Effector CD8-positive, alpha-beta T cell (primary cell): ENCODE measurements around the gene NAXE.
"Not testable (repeated sequence)": the region's sequence is repeated elsewhere in the genome, so short reads cannot be mapped to it uniquely, and the experiment has no call there.

Experiments
- DNase-seq: peaks from one replicate; lab custom pipeline; 2025; lab: John Stamatoyannopoulos, UW

Gene NAXE

DNA sequence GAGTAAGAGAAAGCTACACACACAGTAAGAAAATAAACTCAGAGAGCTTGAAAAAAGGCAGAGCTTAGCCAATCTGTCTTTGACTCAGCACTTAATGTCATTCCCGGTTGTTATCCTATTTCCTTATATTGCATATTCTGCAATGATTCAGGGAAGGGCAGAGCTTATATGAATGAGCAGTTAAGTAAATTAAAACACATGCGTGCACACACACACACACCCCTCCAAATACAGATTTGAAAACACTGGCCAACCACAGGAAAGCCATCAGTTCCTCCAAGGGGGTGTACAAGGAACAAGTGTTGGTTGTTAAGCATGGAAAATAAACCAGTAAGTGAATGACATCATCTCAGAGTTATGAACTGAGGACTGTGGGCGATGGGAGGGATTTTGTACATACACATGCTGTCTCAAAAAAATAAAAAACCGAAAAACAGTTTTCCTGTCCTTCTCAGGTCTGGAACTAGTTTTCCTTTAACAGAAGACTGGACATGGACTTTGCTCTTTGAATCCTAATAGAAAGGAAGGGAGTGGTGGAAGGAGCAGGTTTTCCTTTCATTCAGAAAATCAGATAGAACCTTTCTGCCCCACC lies 20.2 kb upstream of the NAXE start:
- DNase-seq: no peak

DNA sequence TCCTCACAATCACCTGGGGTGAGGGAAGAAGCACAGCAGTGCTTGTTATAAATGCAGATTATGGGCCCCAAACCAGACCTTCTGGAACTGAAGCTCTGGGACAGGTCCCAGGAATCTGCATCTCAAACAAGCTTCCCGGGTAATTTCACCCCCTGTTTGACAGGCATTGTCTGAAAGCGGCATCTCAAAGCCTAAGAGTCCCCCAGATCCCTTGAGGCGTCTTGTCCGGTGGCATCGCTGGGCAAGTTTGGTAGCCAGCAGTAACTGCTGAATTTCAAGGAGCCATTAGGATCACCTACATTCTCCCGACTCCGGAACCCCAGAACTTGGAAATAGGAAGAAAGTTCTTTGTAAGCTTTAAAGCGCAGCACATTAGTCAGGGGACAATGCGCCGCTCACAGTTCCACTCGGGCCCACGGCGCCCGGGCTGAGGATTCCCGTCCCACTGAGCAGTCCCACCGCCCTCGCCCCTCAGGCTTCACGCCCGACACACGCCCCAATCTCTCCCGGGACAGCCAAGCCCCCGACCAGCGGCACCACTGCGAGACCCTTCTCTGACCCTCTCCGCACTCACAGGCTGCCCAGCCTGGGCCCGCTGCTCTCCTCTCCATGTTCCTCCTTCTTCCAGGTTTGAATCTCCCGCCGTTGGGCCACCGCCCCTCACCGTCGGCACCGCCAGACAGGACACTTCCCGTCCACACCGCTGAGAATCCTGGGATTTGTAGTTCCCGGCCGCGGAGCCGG lies 19.5 kb upstream of the NAXE start, which contains the start of gene IQGAP3:
Gene IQGAP3 (minus strand): TSS at position 647 of the 744 bp plus-strand sequence. CDS start 36 bp downstream, at position 611.
- DNase-seq: peak; percentile 59

DNA sequence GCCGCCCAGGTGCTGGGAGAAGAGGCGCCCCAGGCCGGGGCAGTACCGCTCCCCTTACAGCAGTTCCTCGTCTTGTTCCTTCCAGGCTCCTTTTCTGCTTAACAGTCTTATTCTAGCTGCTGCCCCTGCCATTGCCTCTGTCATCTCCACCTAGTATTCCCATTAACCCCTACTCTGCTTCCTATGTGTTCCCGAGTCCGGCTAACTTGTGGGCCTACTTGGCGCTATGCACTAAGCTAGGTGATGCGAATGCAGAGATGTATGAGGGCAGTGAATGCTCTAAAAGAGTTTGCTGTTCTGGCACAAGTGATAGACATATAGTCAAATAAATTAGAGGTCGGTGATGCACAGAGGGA lies 18.9 kb upstream of the NAXE start:
- DNase-seq: no peak

DNA sequence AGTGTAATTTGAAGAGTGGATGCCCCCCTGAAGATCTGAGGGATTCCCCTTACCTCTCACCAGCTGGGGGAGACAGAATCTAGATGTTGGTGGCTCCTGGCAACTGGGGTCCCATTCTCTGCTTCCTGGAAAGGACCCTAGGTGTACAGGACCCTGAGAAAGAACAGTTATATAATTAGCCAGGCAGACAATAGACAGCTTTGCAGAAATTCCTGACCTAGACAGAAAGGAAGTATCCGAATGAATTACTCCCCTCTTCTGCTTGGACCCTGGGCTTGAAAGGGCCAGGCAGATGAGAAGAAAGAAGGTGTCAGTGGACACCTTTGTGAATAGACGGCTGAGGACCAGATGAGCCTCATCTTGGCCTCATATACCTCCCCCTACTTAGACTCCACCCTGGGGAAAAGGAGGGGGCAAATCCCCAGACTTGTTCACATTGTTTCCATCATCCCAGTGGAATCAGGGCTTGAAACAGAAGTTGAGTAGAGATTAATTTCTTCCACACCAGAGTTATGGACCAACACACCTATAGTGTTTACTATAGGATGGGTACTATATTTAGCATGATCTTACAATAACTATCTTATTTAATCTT lies 17.4 kb upstream of the NAXE start:
- no peak for DNase-seq

DNA sequence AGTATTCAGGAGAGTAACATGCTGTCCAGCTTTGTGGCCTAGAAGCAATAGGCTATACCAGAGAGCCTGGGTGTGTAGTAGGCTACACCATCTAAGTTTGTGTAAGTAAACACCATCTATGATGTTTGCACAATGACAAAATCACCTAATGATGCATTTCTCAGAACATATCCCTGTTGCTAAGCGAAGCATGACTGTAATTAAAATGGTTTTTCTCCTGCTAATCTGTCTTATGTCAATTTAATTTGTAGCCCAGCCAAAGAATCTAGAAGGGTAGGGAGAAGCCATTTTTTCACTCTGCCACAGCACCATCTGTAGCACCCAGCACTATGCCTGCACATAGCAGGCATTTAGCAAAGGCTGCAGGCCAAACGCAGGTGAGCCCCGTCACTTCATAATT lies 14.0 kb upstream of the NAXE start:
- no peak for DNase-seq

DNA sequence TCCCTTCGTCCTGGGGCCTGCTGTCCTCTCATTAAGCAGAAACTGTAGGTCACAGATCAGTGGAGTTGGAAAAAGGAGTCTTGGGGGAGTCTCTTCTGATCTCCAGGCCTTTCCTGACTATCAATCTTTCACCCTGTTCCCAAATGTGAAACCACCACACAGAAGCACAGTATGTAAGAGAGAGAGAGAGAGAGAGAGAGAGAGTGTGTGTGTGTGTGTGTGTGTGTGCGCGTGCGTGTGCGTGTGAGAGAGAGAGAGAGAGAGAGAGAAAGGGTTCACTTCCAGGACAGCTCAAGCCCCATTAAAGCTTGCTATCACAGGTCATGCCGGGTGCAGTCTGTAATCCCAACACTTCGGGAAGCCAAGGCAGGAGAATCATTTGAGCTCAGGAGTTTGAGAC lies 13.5 kb upstream of the NAXE start:
- no peak for DNase-seq

DNA sequence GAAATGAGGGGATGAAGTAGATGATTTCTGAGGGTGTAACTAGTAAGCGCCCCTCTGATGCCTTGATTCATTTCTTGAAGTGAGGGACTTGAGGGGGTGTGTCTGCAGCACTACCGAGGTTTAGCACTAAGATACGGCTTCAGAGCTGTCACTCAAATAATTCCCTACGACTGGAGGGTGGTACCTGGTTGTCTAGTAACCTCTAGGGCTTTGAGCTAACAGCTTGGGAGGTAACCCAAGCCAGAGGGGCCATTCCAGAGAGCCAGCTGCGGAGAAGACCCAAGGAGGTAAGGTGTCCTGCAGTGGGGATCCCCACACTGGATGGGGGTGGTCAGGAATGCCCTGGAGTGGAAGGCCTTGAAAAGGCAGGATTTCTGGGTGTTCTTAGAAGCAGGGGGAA lies 12.1 kb upstream of the NAXE start, which contains the start of gene TTC24:
Gene TTC24 (plus strand): TSS at position 252 of the 400 bp plus-strand sequence. CDS start 1,642 bp downstream, outside the sequence.
- DNase-seq: no peak

DNA sequence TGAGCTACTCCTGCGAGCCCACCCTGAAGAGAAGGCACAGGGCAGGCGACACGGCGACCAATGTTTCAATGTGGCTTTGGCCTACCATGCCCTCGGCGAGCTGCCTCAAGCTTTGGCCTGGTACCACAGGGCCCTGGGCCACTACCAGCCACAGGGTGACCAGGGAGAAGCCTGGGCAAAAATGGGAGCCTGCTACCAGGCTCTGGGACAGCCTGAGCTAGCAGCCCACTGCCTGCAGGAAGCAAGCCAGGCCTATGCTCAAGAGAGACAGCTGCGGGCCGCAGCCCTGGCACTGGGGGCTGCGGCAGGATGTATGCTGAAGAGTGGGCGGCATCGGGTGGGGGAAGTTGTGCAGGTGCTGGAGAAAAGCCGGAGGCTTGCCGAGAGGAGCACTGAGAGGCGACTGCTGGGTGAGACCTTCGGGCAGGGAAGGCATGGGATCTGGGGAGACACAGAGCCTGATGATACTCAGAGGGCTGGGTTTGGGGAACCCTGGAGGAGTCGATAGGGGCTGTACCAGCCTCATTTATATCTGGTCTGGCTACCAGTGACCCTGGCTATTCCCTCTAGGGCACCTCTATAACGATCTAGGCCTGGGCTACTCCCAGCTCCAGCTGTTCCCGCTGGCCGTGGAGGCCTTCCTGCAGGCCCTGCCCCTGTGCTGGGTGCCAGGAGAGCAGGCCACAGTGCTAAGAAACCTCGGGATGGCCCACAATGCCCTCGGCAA lies 9.8 kb upstream of the NAXE start:
- peak; percentile 43 for DNase-seq

DNA sequence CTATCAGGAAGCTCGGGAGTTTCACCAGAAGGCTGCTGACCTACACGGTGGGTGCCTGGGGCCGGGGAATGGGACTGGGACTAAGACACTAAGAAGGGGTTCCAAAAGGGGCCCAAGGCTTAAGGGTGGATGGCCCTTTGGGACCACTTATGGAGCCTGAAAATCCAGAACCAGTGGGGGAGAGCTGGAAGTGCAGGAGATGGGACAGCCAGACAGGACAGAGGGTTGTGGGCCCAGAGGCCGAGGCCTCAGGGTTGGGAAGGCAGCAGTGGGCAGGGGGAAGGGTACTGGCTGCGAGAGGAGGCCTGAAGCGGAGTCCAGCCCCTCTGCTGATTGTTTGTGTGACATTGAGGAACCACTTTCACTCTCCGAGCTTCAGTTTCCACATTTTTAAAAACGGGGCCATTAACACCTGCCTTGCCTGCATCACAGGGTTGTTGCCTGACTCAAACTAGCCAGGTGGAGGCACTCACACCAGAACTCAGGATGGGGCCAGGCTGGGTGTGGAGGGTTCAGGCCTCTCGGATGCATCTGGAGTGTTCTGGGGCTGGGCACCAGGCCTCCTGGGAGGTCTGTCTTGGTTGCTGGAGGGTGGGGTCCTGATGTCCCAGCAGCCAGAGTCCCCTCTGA lies 9.1 kb upstream of the NAXE start:
- DNase-seq: no peak

DNA sequence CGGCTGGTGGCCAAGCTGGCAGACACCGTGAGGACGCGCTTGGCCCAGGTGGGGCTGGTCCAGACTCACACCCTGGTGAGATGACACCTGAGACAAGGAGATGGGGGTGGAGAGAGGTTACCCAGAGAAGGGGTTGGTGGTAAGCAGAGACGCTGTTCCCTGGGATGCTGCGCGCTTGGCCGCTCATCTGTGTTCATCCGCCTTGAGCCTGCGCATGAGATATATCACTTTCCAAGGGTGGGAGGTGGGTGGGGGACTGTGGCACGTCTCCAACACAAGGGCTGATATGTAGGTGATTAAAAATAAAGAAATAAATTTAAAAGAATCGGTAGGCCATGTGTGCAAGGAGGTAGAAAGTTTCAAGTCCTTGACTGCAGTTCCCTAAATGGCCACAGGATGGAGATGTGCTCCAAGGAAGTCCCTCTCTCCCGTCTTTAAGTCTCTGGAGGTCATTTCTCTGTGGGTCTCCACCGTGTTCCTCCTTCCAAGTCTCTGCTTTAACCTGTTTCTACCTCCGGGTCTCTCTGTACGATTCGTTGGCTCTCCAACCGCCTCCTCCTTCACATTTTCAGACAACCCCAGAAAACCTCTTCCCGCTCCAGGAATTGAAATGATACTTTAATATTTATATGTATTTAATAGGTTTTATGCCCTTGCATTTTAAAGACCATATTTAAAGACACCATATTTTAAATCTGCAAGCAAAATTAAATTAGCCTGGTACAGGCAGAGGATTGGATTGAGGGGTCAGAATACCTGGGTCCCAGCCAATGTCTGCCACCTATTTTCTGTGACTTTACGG lies 7.6 kb upstream of the NAXE start:
- peak; percentile 60 for DNase-seq

DNA sequence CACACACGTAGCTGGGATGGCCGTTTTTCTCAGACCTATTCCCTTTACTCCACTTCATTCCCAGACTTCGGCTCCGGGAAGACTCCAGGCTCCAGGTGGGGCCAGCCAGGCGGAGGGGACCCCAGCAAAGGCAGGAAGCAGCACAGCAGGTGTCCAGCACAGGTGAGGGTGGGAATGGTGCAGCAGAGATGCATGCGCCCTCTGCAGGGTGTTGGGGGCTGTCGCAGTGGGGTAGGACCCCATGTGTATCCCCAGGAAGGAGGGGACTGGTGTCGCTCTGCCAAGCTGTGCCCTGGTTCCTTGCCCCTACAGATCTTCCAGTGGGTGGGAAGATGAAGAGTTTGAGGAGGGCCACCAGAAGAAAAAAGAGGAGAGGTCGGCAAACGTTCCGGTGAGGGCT lies 6.8 kb upstream of the NAXE start:
- no peak for DNase-seq

DNA sequence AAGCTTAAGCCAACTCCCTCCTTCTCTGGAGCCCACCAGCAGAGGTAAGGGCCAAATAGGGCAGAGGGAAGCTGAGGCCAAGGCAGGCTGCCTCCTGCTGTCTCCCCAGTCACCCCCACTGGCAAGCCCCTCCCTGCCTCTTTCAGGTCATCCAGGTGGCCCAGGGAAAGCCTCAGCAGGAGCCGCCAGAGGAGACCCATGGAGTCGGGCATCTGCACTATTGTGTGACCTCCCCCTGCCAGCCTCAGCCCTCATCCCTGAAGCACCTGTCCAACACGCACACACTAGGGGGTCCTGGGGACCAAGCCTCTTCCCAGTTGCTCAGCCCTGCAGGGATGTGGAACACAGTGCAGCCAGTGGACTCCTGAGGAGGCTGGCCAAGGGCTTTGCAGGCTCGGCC lies 5.3 kb upstream of the NAXE start:
- no peak for DNase-seq

DNA sequence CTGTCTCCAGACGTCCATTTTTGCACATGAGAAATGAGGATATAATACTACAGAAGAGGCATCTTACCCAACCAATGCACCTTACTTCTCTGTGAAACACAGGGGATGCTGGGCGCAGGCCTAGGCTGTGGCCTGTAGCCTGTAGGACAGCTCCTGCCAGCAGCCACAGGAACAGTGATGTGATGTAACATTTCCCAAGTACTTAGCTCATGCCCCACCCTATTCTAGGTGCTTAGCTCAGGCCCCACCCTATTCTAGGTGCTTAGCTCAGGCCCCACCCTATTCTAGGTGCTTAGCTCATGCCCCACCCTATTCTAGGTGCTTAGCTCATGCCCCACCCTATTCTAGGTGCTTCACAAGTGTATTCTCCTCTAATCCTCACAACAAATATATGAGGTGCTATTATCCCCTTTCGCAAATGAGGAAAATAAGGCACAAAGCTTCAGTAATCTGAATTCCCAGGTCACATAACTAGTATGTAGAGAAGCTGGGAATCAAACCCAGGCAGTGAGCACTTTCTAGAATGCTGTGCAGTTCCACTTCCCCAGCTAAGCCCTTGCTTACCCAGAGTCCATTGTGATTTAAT lies 4.6 kb upstream of the NAXE start:
- DNase-seq: no peak

DNA sequence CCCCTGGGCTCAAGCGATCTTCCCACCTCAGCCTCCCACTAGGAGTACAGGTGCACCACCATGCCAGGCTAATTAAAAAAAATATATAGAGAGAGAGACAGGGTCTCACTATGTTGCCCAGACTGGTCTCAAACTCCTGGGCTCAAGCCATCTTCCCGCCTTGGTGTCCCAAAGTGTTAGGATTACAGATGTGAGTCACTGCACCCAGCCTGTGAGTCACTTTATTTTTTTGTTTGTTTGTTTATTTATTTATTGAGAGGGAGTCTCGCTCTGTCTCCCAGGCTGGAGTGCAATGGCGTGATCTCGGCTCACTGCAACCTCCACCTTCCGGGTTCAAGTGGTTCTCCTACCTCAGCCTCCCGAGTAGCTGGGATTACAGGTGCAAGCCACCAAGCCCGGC lies 3.6 kb upstream of the NAXE start:
- not testable (repeated sequence) for DNase-seq

DNA sequence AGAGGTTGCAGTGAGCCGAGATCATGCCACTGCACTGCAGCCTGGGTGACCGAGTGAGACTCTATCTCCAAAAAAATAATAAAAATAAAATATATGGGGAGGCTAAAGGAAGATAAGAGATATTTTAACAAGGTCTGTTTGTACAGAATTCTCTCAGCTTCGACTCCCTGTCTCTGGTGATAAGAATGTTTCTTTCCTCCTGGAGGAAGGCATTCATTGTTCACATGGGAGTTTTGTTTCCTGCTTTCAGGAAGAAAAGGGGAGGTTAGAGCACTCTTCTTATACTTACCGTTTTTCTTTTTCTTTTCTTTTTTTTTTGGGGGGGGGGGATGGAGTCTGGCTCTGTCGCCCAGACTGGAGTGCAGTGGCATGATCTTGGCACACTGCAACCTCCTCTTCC lies 2.0 kb upstream of the NAXE start:
- DNase-seq: no peak

DNA sequence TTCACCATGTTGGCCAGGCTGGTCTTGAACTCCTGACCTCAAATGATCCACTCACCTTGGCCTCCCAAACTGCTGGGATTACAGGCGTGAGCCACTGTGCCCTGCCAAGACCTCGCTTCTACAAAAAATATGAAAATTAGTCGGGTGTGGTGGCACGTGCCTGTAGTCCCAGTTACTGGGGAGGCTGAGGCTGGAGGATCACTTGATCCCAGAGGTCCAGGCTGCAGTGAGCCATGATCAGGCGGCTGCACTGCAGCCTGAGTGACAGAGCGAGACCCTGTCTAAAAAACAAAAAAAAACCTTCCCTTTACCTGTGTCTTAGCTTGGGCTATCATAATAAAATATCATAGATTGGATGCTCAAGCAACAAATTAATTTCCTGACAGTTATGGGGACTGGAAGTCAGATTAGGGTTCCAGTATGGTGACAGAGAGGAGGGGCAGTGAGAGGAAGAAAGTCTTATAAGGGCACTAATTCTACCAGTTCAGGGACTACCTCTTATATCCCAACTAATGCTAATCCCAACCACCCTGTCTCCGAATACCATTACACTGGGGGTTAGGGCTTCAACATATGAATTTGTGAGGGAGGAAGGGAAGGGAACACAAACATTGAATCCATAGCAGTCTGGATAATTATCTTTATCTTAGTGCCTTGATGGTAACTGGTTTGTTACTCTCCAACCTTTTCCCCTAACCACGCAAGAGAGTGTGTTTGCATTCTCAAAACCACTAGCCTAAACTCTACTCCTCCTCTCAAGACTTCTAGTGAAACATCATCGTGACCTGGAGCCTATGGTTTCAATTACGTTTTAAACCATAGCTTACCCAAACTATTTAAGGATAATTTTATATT lies 1.0 kb upstream of the NAXE start:
- no peak for DNase-seq

DNA sequence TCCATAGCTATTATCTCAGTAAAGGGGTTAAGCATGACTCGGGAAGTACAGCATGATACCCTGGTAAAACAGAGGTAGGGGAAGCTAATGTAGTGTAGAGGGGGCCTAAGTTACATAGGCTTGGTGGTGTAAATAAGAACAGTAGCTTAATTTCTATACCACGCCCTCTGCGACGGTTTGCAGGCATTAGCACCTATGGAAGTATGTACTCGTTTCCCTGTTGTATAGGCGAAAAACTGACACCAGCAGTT lies 470 bp upstream of the NAXE start:
- DNase-seq: no peak

DNA sequence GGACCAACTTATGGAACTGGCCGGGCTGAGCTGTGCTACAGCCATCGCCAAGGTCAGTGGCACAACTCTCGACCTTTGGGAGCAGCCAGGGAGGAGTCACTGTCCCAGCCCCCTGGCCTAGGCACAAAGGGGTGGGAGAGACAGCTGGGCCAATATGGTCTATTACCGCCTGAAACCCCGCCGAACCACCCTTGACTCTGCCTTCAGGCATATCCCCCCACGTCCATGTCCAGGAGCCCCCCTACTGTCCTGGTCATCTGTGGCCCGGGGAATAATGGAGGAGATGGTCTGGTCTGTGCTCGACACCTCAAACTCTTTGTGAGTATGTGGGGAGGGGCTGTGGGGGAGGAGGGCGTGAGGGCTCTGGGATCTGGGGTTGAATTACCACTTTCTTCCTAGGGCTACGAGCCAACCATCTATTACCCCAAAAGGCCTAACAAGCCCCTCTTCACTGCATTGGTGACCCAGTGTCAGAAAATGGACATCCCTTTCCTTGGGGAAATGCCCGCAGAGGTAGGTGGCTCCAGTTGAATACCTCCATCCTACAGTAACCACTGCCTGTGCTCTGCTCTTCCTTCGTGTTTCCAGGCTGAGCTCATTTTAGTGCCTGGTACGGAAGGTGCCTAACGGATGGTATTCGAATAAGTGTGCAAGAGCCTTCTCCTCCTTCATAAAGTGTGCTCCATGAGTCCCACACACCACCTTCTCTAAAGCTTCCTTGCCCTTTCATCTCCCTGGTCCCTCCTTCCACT lies 758 bp downstream of the NAXE start:
- DNase-seq: no peak

DNA sequence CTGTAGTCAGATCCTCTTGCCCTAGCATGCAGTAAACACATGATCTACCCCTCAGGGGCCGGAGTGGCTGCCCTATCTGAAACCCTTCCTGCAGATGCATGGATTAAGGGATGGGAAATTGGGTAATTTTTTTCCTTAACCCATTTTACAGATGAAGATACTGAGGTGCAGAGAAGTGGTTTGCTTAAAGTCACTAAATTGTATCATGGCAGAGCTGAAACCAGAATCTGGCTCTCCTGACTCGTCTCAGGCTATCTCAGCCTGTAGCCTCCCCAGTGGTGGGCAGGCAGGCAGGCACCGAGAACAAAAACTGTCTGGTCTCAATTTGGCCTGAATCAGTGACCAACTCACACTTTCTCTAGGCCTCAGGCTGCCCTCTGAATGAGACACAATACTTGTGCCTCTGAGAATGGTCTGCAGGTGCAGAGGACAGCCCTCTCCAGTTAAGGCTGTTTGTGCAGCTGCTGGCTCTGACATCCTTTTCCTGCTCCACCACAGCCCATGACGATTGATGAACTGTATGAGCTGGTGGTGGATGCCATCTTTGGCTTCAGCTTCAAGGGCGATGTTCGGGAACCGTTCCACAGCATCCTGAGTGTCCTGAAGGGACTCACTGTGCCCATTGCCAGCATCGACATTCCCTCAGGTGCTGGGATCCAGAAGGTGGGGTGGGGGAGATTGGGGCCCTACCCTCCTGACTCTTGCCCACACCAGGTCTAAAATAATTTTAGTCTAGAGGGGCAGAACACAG lies 1.5 kb downstream of the NAXE start:
- DNase-seq: no peak
